SK-N-SH treated with all-trans-retinoic acid at 6 μM for 48 hours (cell line): ENCODE measurements around the gene RTL10.

Experiments
- ATAC-seq: fragments of 200-7000 bp; cut with Tn5 transposase; 3 replicates; pipeline ENCODE4 v1.9.1; 2020; ENCODE audit warnings: mild to moderate bottlenecking, moderate library complexity
- ARNTL ChIP-seq: fragments of 450-650 bp; formaldehyde crosslinking; IDR thresholded peaks from 2 replicates; pipeline ENCODE4 v1.5.0; 2020; ENCODE audit warnings: low read depth, mild to moderate bottlenecking, moderate library complexity, borderline replicate concordance
- BACH2 ChIP-seq: fragments of 250-450 bp; sonication (Bioruptor Pico); IDR thresholded peaks from 2 replicates; pipeline ENCODE4 v1.9.0; 2021; ENCODE audit warnings: mild to moderate bottlenecking, borderline replicate concordance
- CSDC2 ChIP-seq: fragments of 250-450 bp; sonication (Bioruptor Pico); IDR thresholded peaks from 2 replicates; pipeline ENCODE4 v1.5.0; 2020; ENCODE audit warnings: mild to moderate bottlenecking, moderate library complexity
- ESRRG ChIP-seq: fragments of 250-450 bp; sonication (Bioruptor Pico); IDR thresholded peaks from 2 replicates; pipeline ENCODE4 v1.6.1; 2021; ENCODE audit warnings: mild to moderate bottlenecking
- GLIS3 ChIP-seq: fragments of 250-450 bp; sonication (Bioruptor Pico); IDR thresholded peaks from 2 replicates; pipeline ENCODE4 v1.5.0; 2020; ENCODE audit warnings: mild to moderate bottlenecking, moderate library complexity
- ISL1 ChIP-seq: fragments of 250-450 bp; sonication (Bioruptor Pico); IDR thresholded peaks from 2 replicates; pipeline ENCODE4 v2.1.2; 2022; ENCODE audit warnings: mild to moderate bottlenecking, moderate library complexity
- OSR1 ChIP-seq: fragments of 250-450 bp; sonication (Bioruptor Pico); IDR thresholded peaks from 2 replicates; pipeline ENCODE4 v1.8.0; 2022; ENCODE audit warnings: moderate library complexity, mild to moderate bottlenecking, inconsistent platforms
- PPARA ChIP-seq: fragments of 250-450 bp; sonication (Bioruptor Pico); IDR thresholded peaks from 2 replicates; pipeline ENCODE4 v1.5.0; 2020; ENCODE audit warnings: mild to moderate bottlenecking, borderline replicate concordance
- RARB ChIP-seq: fragments of 250-450 bp; sonication (Bioruptor Pico); IDR thresholded peaks from 2 replicates; pipeline ENCODE4 v1.8.0; 2021; ENCODE audit warnings: mild to moderate bottlenecking, moderate library complexity
- SNAI2 ChIP-seq: fragments of 250-450 bp; sonication (Bioruptor Pico); IDR thresholded peaks from 2 replicates; pipeline ENCODE4 v1.5.0; 2020; ENCODE audit warnings: mild to moderate bottlenecking, moderate library complexity
- TCF4 ChIP-seq: fragments of 250-450 bp; sonication (Bioruptor Pico); IDR thresholded peaks from 2 replicates; pipeline ENCODE4 v1.8.0; 2021; ENCODE audit warnings: mild to moderate bottlenecking, moderate library complexity, borderline replicate concordance
- TOX ChIP-seq: fragments of 250-450 bp; sonication (Bioruptor Pico); IDR thresholded peaks from 2 replicates; pipeline ENCODE4 v1.8.0; 2021; ENCODE audit warnings: mild to moderate bottlenecking, moderate library complexity, borderline replicate concordance
- ZFP3 ChIP-seq: fragments of 250-450 bp; sonication (Bioruptor Pico); IDR thresholded peaks from 2 replicates; pipeline ENCODE4 v1.5.0; 2020; ENCODE audit warnings: mild to moderate bottlenecking, moderate library complexity
- ZFP30 ChIP-seq: fragments of 450-650 bp; formaldehyde crosslinking; IDR thresholded peaks from 2 replicates; pipeline ENCODE4 v1.5.0; 2022; ENCODE audit warnings: mild to moderate bottlenecking, moderate library complexity
- ZNF565 ChIP-seq: fragments of 450-650 bp; formaldehyde crosslinking; conservative IDR thresholded peaks from 2 replicates; pipeline ENCODE4 v1.5.0; 2020; ENCODE audit warnings: low read depth, mild to moderate bottlenecking, moderate library complexity
- ZNF70 ChIP-seq: fragments of 450-650 bp; formaldehyde crosslinking; IDR thresholded peaks from 2 replicates; pipeline ENCODE4 v1.5.0; 2020; ENCODE audit warnings: mild to moderate bottlenecking, moderate library complexity
- ZNF8 ChIP-seq: fragments of 450-650 bp; formaldehyde crosslinking; IDR thresholded peaks from 2 replicates; pipeline ENCODE4 v1.5.0; 2020; ENCODE audit warnings: mild to moderate bottlenecking, moderate library complexity
- TF ChIP-seq, protein P1 (sequence below): fragments of 250-450 bp; sonication (Bioruptor Pico); IDR thresholded peaks from 2 replicates; pipeline ENCODE4 v1.5.0; 2020; ENCODE audit warnings: mild to moderate bottlenecking, moderate library complexity
- TF ChIP-seq, protein P2 (sequence below): fragments of 250-450 bp; sonication (Bioruptor Pico); IDR thresholded peaks from 2 replicates; pipeline ENCODE4 v1.5.1; 2020; ENCODE audit warnings: low read depth, mild to moderate bottlenecking, moderate library complexity
- TF ChIP-seq, protein P3 (sequence below): fragments of 250-450 bp; sonication (Bioruptor Pico); IDR thresholded peaks from 2 replicates; pipeline ENCODE4 v1.8.0; 2020; ENCODE audit warnings: mild to moderate bottlenecking, moderate library complexity, borderline replicate concordance
- TF ChIP-seq, protein P4 (sequence below): fragments of 250-450 bp; sonication (Bioruptor Pico); IDR thresholded peaks from 2 replicates; pipeline ENCODE4 v1.8.0; 2021; ENCODE audit warnings: low read depth, mild to moderate bottlenecking, moderate library complexity, borderline replicate concordance
- TF ChIP-seq, protein P5 (sequence below): fragments of 250-450 bp; sonication (Bioruptor Pico); IDR thresholded peaks from 2 replicates; pipeline ENCODE4 v1.5.1; 2021; ENCODE audit warnings: mild to moderate bottlenecking, moderate library complexity

Gene RTL10

DNA sequence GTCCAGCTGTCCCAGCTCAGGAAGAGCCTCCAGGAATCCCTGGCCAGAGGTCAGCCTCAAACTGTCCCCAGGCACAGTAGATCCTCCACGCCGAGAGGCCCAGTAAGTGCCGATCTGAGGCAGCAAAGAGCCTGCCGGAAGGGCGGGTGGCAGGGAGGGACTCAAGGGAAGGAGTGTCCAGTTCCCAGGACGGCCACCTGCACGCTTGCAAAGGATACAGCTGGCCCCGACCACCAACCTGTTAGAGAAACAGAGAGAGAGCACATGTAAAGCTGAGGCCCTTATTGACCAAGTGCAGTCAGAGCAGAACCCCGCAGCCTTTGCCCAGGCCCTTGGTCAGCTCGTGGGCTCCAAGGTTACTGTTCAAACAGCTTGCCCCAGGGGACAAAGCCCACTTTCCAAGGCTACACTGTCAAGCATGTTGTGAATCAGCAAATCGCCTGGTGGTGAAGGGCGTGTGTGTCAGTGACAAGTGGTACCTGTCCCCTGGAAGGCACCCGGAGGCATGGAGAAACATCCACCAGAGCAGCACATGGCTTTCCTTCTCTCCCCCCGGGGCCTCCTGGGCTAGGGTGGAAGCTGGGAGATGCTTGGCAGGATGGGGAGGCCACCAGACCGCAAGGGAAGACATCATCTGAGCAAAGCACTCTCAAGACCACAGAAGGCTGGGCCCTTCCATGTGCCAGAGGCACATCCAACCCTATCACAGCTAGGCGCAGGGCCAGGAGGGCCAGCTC is 44.3 kb upstream of the RTL10 start:
- TF ChIP-seq RARB (CRISPR knock-in tag) = no peak
- no peak for TF ChIP-seq CSDC2 (CRISPR knock-in tag)
- no peak for TF ChIP-seq GLIS3 (CRISPR knock-in tag)
- TF ChIP-seq, protein P1, sequence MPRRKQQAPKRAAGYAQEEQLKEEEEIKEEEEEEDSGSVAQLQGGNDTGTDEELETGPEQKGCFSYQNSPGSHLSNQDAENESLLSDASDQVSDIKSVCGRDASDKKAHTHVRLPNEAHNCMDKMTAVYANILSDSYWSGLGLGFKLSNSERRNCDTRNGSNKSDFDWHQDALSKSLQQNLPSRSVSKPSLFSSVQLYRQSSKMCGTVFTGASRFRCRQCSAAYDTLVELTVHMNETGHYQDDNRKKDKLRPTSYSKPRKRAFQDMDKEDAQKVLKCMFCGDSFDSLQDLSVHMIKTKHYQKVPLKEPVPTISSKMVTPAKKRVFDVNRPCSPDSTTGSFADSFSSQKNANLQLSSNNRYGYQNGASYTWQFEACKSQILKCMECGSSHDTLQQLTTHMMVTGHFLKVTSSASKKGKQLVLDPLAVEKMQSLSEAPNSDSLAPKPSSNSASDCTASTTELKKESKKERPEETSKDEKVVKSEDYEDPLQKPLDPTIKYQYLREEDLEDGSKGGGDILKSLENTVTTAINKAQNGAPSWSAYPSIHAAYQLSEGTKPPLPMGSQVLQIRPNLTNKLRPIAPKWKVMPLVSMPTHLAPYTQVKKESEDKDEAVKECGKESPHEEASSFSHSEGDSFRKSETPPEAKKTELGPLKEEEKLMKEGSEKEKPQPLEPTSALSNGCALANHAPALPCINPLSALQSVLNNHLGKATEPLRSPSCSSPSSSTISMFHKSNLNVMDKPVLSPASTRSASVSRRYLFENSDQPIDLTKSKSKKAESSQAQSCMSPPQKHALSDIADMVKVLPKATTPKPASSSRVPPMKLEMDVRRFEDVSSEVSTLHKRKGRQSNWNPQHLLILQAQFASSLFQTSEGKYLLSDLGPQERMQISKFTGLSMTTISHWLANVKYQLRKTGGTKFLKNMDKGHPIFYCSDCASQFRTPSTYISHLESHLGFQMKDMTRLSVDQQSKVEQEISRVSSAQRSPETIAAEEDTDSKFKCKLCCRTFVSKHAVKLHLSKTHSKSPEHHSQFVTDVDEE (CRISPR knock-in tag) = no peak
- TF ChIP-seq TOX (CRISPR knock-in tag) = no peak
- no peak for TF ChIP-seq ZFP30 (CRISPR knock-in tag)
- TF ChIP-seq, protein P2, sequence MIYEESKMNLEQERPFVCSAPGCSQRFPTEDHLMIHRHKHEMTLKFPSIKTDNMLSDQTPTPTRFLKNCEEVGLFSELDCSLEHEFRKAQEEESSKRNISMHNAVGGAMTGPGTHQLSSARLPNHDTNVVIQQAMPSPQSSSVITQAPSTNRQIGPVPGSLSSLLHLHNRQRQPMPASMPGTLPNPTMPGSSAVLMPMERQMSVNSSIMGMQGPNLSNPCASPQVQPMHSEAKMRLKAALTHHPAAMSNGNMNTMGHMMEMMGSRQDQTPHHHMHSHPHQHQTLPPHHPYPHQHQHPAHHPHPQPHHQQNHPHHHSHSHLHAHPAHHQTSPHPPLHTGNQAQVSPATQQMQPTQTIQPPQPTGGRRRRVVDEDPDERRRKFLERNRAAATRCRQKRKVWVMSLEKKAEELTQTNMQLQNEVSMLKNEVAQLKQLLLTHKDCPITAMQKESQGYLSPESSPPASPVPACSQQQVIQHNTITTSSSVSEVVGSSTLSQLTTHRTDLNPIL (CRISPR knock-in tag) = no peak
- no peak for TF ChIP-seq ZNF8 (CRISPR knock-in tag)
- TF ChIP-seq, protein P3, sequence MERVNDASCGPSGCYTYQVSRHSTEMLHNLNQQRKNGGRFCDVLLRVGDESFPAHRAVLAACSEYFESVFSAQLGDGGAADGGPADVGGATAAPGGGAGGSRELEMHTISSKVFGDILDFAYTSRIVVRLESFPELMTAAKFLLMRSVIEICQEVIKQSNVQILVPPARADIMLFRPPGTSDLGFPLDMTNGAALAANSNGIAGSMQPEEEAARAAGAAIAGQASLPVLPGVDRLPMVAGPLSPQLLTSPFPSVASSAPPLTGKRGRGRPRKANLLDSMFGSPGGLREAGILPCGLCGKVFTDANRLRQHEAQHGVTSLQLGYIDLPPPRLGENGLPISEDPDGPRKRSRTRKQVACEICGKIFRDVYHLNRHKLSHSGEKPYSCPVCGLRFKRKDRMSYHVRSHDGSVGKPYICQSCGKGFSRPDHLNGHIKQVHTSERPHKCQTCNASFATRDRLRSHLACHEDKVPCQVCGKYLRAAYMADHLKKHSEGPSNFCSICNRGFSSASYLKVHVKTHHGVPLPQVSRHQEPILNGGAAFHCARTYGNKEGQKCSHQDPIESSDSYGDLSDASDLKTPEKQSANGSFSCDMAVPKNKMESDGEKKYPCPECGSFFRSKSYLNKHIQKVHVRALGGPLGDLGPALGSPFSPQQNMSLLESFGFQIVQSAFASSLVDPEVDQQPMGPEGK (CRISPR knock-in tag) = no peak
- no peak for TF ChIP-seq SNAI2
- no peak for TF ChIP-seq ZNF70 (CRISPR knock-in tag)
- TF ChIP-seq ISL1 = no peak
- TF ChIP-seq, protein P4, sequence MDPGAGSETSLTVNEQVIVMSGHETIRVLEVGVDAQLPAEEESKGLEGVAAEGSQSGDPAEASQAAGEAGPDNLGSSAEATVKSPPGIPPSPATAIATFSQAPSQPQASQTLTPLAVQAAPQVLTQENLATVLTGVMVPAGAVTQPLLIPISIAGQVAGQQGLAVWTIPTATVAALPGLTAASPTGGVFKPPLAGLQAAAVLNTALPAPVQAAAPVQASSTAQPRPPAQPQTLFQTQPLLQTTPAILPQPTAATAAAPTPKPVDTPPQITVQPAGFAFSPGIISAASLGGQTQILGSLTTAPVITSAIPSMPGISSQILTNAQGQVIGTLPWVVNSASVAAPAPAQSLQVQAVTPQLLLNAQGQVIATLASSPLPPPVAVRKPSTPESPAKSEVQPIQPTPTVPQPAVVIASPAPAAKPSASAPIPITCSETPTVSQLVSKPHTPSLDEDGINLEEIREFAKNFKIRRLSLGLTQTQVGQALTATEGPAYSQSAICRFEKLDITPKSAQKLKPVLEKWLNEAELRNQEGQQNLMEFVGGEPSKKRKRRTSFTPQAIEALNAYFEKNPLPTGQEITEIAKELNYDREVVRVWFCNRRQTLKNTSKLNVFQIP = no peak
- no peak for TF ChIP-seq ZFP3 (CRISPR knock-in tag)
- TF ChIP-seq, protein P5, sequence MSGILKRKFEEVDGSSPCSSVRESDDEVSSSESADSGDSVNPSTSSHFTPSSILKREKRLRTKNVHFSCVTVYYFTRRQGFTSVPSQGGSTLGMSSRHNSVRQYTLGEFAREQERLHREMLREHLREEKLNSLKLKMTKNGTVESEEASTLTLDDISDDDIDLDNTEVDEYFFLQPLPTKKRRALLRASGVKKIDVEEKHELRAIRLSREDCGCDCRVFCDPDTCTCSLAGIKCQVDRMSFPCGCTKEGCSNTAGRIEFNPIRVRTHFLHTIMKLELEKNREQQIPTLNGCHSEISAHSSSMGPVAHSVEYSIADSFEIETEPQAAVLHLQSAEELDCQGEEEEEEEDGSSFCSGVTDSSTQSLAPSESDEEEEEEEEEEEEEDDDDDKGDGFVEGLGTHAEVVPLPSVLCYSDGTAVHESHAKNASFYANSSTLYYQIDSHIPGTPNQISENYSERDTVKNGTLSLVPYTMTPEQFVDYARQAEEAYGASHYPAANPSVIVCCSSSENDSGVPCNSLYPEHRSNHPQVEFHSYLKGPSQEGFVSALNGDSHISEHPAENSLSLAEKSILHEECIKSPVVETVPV (CRISPR knock-in tag) = no peak
- no peak for TF ChIP-seq ESRRG (CRISPR knock-in tag)
- TF ChIP-seq ZNF565 (CRISPR knock-in tag) = no peak
- no peak for TF ChIP-seq TCF4 (CRISPR knock-in tag)
- TF ChIP-seq PPARA (CRISPR knock-in tag) = no peak
- no peak for TF ChIP-seq BACH2 (CRISPR knock-in tag)
- no peak for ATAC-seq

DNA sequence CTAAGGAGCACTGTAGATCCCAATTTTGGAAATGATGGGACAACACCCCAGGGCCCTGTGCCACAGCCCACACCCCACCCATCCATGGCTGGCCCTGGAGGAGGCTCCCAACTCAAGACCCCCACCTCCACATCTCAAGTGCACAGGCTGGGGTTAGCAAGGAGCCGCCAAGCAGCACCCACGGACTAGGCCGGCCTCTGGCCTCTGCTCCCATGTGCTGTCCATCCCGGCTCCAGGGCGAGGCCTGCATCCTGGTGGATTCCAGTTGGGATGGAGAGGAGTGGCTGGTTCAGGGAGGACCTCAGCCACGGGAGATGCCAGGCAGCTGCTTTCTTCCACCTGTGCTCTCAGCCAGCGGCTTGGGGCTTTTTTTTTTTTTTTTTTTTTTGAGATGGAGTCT is 43.5 kb upstream of the RTL10 start:
- TF ChIP-seq TCF4 (CRISPR knock-in tag) = no peak
- no peak for TF ChIP-seq OSR1 (CRISPR knock-in tag)
- no peak for TF ChIP-seq ZNF565 (CRISPR knock-in tag)
- no peak for TF ChIP-seq SNAI2
- TF ChIP-seq, protein P3 (CRISPR knock-in tag) = no peak
- no peak for TF ChIP-seq ISL1
- no peak for TF ChIP-seq PPARA (CRISPR knock-in tag)
- no peak for TF ChIP-seq ARNTL (CRISPR knock-in tag)
- no peak for TF ChIP-seq ESRRG (CRISPR knock-in tag)
- TF ChIP-seq CSDC2 (CRISPR knock-in tag) = no peak
- ATAC-seq = no peak
